Measurements from ENCODE around the gene SLC43A3. TPM values are rescaled to one million over a fixed set of nuclear protein-coding genes. Genes with fewer than 3 reads are reported as not detected.

The SLC43A3 gene
- total and polyA plus RNA-seq, 8 donors, result 1.2 to 81.7 (median 12.7) TPM

DNA sequence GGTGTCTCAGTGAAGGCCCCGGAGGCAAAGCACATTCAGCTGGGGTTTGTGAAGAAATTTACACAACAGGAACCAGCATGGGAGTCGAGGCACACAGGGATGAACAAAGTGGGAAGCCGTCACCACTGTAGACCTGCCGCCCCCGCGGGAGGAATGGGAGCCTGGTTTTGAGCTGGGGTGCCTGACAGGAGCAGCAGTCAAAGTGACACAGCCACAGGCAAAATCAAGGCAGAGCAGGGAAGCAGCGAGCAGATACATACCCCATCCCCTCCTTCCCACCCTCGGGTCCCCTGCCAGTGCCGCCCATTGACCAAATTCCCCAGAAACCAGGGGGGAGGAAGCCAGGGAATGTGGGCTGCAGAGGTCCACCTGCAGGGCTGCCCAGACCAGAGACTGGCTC is 67.9 kb downstream of the SLC43A3 start:
- no peak overlapping the region for H3K27ac ChIP-seq
- H3K36me3 ChIP-seq, result no peaks in the 10 kb centered on the region
- intact Hi-C loops (cut with DNase I; ENCODE audit: low total_unique reads), result no loop called here
- no peaks in the 10 kb centered on the region for H3K27me3 ChIP-seq
- H3K9me3 ChIP-seq, result no peaks in the 10 kb centered on the region
- DNase-seq, result no peak
- H3K4me1 ChIP-seq, result peaks cover 0 to 14% (median 5%) of the 10 kb centered on the region in 4 donors
- 71 to 81% (median 76%) methylated on average over 9 of the region's 9 CpGs for WGBS, 5 donors
- H3K4me3 ChIP-seq, result no peak overlapping the region
- no peak for TF ChIP-seq EP300 (IDR thresholded peaks at IDR 0.05)
- TF ChIP-seq POLR2A (IDR thresholded peaks at IDR 0.05), result no peak
- TF ChIP-seq, protein P1, sequence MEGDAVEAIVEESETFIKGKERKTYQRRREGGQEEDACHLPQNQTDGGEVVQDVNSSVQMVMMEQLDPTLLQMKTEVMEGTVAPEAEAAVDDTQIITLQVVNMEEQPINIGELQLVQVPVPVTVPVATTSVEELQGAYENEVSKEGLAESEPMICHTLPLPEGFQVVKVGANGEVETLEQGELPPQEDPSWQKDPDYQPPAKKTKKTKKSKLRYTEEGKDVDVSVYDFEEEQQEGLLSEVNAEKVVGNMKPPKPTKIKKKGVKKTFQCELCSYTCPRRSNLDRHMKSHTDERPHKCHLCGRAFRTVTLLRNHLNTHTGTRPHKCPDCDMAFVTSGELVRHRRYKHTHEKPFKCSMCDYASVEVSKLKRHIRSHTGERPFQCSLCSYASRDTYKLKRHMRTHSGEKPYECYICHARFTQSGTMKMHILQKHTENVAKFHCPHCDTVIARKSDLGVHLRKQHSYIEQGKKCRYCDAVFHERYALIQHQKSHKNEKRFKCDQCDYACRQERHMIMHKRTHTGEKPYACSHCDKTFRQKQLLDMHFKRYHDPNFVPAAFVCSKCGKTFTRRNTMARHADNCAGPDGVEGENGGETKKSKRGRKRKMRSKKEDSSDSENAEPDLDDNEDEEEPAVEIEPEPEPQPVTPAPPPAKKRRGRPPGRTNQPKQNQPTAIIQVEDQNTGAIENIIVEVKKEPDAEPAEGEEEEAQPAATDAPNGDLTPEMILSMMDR (IDR thresholded peaks at IDR 0.05), result no peak
- TF ChIP-seq POLR2AphosphoS5 (IDR thresholded peaks at IDR 0.05), result no peak

DNA sequence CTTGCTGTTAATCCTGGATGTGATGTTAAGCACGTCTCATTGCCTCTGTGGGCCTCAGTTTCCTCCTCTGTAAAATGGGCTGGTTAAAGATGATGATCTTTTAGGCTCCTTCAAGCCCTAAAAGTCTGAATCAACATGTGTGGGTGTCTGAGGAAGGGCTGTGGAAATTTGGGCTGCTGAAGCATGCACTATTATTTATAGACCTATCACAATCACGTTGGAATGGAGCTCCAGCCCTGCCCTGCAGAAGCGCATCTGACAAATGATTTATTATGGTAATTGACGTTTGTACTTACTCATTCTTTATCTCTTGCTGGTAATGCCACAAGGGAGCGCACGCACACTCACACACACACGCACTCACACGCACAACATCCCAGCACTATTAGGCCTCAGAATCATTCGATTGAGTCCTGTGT is 68.4 kb downstream of the SLC43A3 start:
- H3K9me3 ChIP-seq, result no peaks in the 10 kb centered on the region
- no peak for DNase-seq
- H3K4me1 ChIP-seq, result peaks cover 0 to 14% (median 5%) of the 10 kb centered on the region in 4 donors
- no peaks in the 10 kb centered on the region for H3K27me3 ChIP-seq
- TF ChIP-seq POLR2AphosphoS5 (IDR thresholded peaks at IDR 0.05) (no peak), POLR2A (IDR thresholded peaks at IDR 0.05) (no peak), EP300 (IDR thresholded peaks at IDR 0.05) (no peak)
- TF ChIP-seq, protein P1 (IDR thresholded peaks at IDR 0.05), result no peak
- H3K4me3 ChIP-seq, result no peak overlapping the region
- H3K27ac ChIP-seq, result no peak overlapping the region
- WGBS, 5 donors, result 65 to 76% (median 71%) methylated on average over 9 of the region's 9 CpGs
- intact Hi-C loops (cut with DNase I; ENCODE audit: low total_unique reads), result no loop called here
- H3K36me3 ChIP-seq, result no peaks in the 10 kb centered on the region

DNA sequence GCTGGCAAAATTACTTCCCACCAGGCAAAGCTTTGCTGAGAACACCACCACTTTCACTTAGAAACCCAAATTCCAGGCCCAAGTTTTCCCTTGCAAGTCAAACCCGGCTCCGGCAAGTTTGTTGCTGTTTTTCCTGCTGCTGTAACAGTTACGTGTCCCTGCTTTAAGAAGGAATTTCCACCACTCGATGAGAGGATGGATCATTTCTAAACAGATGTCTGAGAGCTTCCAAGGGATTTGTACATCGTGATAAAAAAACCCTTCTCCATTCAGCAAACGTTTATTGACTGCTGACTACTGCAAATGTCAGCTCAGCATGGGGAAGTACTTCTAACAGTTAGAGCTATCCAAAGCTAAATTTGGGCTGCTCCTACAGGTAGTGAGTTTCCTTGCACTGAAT is 69.1 kb downstream of the SLC43A3 start:
- TF ChIP-seq, protein P1 (IDR thresholded peaks at IDR 0.05), result no peak
- TF ChIP-seq EP300 (IDR thresholded peaks at IDR 0.05) (no peak), POLR2A (IDR thresholded peaks at IDR 0.05) (no peak), POLR2AphosphoS5 (IDR thresholded peaks at IDR 0.05) (no peak)
- Histone ChIP-seq H3K27me3 (no peaks in the 10 kb centered on the region), H3K27ac (peak overlapping the region in 2 of 5 donors; percentile 5 to 29), H3K4me3 (no peak overlapping the region), H3K36me3 (no peaks in the 10 kb centered on the region), H3K4me1 (peaks cover 0 to 14% (median 5%) of the 10 kb centered on the region in 4 donors), H3K9me3 (no peaks in the 10 kb centered on the region)
- DNase-seq, result peak in 1 of 2 donors; percentile 37
- WGBS, 5 donors, result 36 to 51% (median 42%) methylated on average over 6 of the region's 6 CpGs
- intact Hi-C loops (cut with DNase I; ENCODE audit: low total_unique reads), result no loop called here

DNA sequence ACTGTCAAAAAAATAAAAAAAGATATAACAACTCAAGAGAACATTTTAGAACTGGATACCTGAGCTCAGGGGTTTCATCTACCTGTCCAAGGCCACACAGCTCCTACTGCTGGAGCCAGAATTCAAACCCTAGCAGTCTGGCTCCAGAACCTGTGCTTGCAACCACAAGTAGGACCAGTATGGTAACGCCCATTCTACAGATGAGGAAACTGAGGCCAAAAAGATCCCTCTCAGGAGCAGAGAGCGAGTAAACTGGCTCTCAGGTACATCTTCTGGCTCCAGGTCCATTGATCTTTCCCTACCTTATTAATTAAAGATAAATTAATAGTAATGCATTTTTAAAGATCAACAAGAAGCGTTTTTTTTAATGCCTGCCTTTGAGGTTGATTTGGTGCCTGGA is 69.6 kb downstream of the SLC43A3 start:
- intact Hi-C loops (cut with DNase I; ENCODE audit: low total_unique reads), result no loop called here
- H3K36me3 ChIP-seq, result no peaks in the 10 kb centered on the region
- no peak overlapping the region for H3K4me3 ChIP-seq
- TF ChIP-seq POLR2AphosphoS5 (IDR thresholded peaks at IDR 0.05), result no peak
- no peak for TF ChIP-seq EP300 (IDR thresholded peaks at IDR 0.05)
- TF ChIP-seq, protein P1 (IDR thresholded peaks at IDR 0.05), result no peak
- TF ChIP-seq POLR2A (IDR thresholded peaks at IDR 0.05), result no peak
- H3K27me3 ChIP-seq, result no peaks in the 10 kb centered on the region
- no peaks in the 10 kb centered on the region for H3K9me3 ChIP-seq
- whole genome bisulfite sequencing, 5 donors, result 83 to 88% (median 86%) methylated on average over 3 of the region's 3 CpGs
- peak overlapping the region in 2 of 5 donors; percentile 5 to 29 for H3K27ac ChIP-seq
- H3K4me1 ChIP-seq, result peaks cover 0 to 14% (median 5%) of the 10 kb centered on the region in 4 donors
- no peak for DNase-seq

Small RNA genes within 50 kb of the gene (small RNA-seq; reads per million reads assigned to genes)
- 0 reads per million in 4 donors for gene RNA5SP341

Other genes starting within 250 kb of the SLC43A3 start
- under 1 TPM in 1 of 5 donors, not detected in 4; 0.73 TPM for gene LRRC55, start 245.2 kb downstream of the SLC43A3 start, total RNA-seq
- under 1 TPM in 1 of 3 donors, not detected in 2; 0.08 TPM for gene LRRC55, start 245.2 kb downstream of the SLC43A3 start, polyA plus RNA-seq
- gene APLNR, start 189.9 kb downstream of the SLC43A3 start, total RNA-seq, result 10 to 100 TPM in 1 of 5 donors, 1 to 10 TPM in 2, not detected in 2; 2.3 to 12.1 (median 5.1) TPM
- gene APLNR, start 189.9 kb downstream of the SLC43A3 start, polyA plus RNA-seq, result 1 to 10 TPM in 1 of 3 donors, under 1 TPM in 2; 0.43 to 1.1 (median 1.00) TPM
- 100 to 1,000 TPM in 3 of 5 donors, 10 to 100 TPM in 2; 59.4 to 238 (median 126) TPM for gene TNKS1BP1, start 102.2 kb downstream of the SLC43A3 start, total RNA-seq
- 100 to 1,000 TPM in 2 of 3 donors, 10 to 100 TPM in 1; 84.9 to 136 (median 111) TPM for gene TNKS1BP1, start 102.2 kb downstream of the SLC43A3 start, polyA plus RNA-seq
- 10 to 100 TPM; 15.8 to 62.9 (median 41.9) TPM for gene SSRP1, start 91.2 kb downstream of the SLC43A3 start, total RNA-seq
- 10 to 100 TPM; 43.5 to 58.8 (median 50.6) TPM for gene SSRP1, start 91.2 kb downstream of the SLC43A3 start, polyA plus RNA-seq
- gene P2RX3, start 88.8 kb downstream of the SLC43A3 start, total RNA-seq, result 1 to 10 TPM in 1 of 5 donors, under 1 TPM in 1, not detected in 3; 0.18 to 1.7 TPM
- not detected for gene P2RX3, start 88.8 kb downstream of the SLC43A3 start, polyA plus RNA-seq
- not detected for gene PRG3, start 46.0 kb downstream of the SLC43A3 start, total RNA-seq
- not detected for gene PRG3, start 46.0 kb downstream of the SLC43A3 start, polyA plus RNA-seq
- under 1 TPM in 1 of 5 donors, not detected in 4; 0.73 TPM for gene PRG2, start 36.5 kb downstream of the SLC43A3 start, total RNA-seq
- under 1 TPM in 1 of 3 donors, not detected in 2; 0.25 TPM for gene PRG2, start 36.5 kb downstream of the SLC43A3 start, polyA plus RNA-seq
- gene RTN4RL2, start 33.4 kb upstream of the SLC43A3 start, total RNA-seq, result 1 to 10 TPM in 2 of 5 donors, not detected in 3; 3.9 to 8.1 TPM
- gene RTN4RL2, start 33.4 kb upstream of the SLC43A3 start, polyA plus RNA-seq, result under 1 TPM; 0.75 to 0.78 (median 0.76) TPM
- gene SLC43A1, start 88.6 kb upstream of the SLC43A3 start, total RNA-seq, result 10 to 100 TPM; 10.5 to 38.4 (median 18.5) TPM
- 10 to 100 TPM; 16.0 to 24.6 (median 19.7) TPM for gene SLC43A1, start 88.6 kb upstream of the SLC43A3 start, polyA plus RNA-seq
- 10 to 100 TPM in 3 of 5 donors, 1 to 10 TPM in 2; 1.7 to 51.3 (median 31.3) TPM for gene TIMM10, start 103.6 kb upstream of the SLC43A3 start, total RNA-seq
- gene TIMM10, start 103.6 kb upstream of the SLC43A3 start, polyA plus RNA-seq, result 10 to 100 TPM; 66.7 to 79.6 (median 73.7) TPM
- not detected for gene SMTNL1, start 110.5 kb upstream of the SLC43A3 start, total RNA-seq
- not detected for gene SMTNL1, start 110.5 kb upstream of the SLC43A3 start, polyA plus RNA-seq
- 10 to 100 TPM in 4 of 5 donors, 1 to 10 TPM in 1; 2.2 to 57.8 (median 21.3) TPM for gene UBE2L6, start 140.6 kb upstream of the SLC43A3 start, total RNA-seq
- gene UBE2L6, start 140.6 kb upstream of the SLC43A3 start, polyA plus RNA-seq, result 10 to 100 TPM; 47.3 to 73.0 (median 71.4) TPM
- gene SERPING1, start 170.6 kb upstream of the SLC43A3 start, total RNA-seq, result 100 to 1,000 TPM in 4 of 5 donors, 10 to 100 TPM in 1; 17.4 to 247 (median 153) TPM
- gene SERPING1, start 170.6 kb upstream of the SLC43A3 start, polyA plus RNA-seq, result 100 to 1,000 TPM in 2 of 3 donors, 10 to 100 TPM in 1; 84.4 to 212 (median 111) TPM
- gene YPEL4, start 222.8 kb upstream of the SLC43A3 start, total RNA-seq, result 1 to 10 TPM in 1 of 5 donors, under 1 TPM in 1, not detected in 3; 0.29 to 1.5 TPM
- gene YPEL4, start 222.8 kb upstream of the SLC43A3 start, polyA plus RNA-seq, result 1 to 10 TPM in 1 of 3 donors, under 1 TPM in 2; 0.62 to 3.2 (median 0.68) TPM
- gene CLP1, start 230.6 kb upstream of the SLC43A3 start, total RNA-seq, result 10 to 100 TPM in 3 of 5 donors, 1 to 10 TPM in 1, not detected in 1; 2.7 to 14.0 (median 11.2) TPM
- gene CLP1, start 230.6 kb upstream of the SLC43A3 start, polyA plus RNA-seq, result 10 to 100 TPM in 1 of 3 donors, 1 to 10 TPM in 2; 7.1 to 14.7 (median 9.2) TPM
- 10 to 100 TPM; 21.0 to 72.8 (median 39.8) TPM for gene ZDHHC5, start 241.0 kb upstream of the SLC43A3 start, total RNA-seq
- gene ZDHHC5, start 241.0 kb upstream of the SLC43A3 start, polyA plus RNA-seq, result 10 to 100 TPM; 11.2 to 21.9 (median 14.3) TPM

All from stomach (tissue), 9 donors.